Astrocyte of the spinal cord (primary cell): Measurements from ENCODE around the gene GUCY2D.

Source experiments
- DNase-seq: peaks from one replicate; pipeline ENCODE4 v3.0.0; 2011; ENCODE audit warnings: low read depth, low spot score
- H3K4me3 ChIP-seq: 2 replicates; pipeline ENCODE4 v1.5.1; 2011; ENCODE audit warnings: low read depth, mild to moderate bottlenecking, low read length, moderate library complexity
- in situ Hi-C: cut with HindIII; loops from 2 replicates; pipeline ENCODE4 v1.10.0; 2017; ENCODE audit warnings: low sequenced_read_pairs
- TF ChIP-seq, protein P1 (sequence below): IDR thresholded peaks from 2 replicates; pipeline ENCODE4 v1.5.1; 2012; ENCODE audit warnings: low read depth, mild to moderate bottlenecking, low read length, inconsistent platforms

The GUCY2D gene

DNA sequence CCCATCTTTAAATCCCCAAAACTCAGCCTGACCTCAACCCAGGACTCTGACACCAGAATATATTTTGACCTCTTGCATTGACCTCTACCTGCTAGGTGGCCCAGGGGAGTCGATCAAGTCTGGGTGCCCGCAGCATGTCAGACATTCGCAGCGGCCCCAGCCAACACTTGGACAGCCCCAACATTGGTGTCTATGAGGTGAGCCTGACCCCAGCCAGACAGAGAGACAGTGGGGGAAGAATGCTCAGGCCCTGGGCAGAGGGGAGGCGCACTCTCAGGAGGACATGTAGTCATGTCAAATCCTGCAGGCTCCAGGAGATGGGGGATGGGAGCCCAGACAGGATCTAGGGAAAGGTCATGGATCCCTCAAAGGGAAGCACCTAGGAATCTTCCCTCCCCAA is 5.4 kb downstream of the GUCY2D start:
- in situ Hi-C loops: no loop called here
- no peak for DNase-seq
- TF ChIP-seq, protein P1, sequence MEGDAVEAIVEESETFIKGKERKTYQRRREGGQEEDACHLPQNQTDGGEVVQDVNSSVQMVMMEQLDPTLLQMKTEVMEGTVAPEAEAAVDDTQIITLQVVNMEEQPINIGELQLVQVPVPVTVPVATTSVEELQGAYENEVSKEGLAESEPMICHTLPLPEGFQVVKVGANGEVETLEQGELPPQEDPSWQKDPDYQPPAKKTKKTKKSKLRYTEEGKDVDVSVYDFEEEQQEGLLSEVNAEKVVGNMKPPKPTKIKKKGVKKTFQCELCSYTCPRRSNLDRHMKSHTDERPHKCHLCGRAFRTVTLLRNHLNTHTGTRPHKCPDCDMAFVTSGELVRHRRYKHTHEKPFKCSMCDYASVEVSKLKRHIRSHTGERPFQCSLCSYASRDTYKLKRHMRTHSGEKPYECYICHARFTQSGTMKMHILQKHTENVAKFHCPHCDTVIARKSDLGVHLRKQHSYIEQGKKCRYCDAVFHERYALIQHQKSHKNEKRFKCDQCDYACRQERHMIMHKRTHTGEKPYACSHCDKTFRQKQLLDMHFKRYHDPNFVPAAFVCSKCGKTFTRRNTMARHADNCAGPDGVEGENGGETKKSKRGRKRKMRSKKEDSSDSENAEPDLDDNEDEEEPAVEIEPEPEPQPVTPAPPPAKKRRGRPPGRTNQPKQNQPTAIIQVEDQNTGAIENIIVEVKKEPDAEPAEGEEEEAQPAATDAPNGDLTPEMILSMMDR: no peak
- H3K4me3 ChIP-seq: no peak overlapping the region

DNA sequence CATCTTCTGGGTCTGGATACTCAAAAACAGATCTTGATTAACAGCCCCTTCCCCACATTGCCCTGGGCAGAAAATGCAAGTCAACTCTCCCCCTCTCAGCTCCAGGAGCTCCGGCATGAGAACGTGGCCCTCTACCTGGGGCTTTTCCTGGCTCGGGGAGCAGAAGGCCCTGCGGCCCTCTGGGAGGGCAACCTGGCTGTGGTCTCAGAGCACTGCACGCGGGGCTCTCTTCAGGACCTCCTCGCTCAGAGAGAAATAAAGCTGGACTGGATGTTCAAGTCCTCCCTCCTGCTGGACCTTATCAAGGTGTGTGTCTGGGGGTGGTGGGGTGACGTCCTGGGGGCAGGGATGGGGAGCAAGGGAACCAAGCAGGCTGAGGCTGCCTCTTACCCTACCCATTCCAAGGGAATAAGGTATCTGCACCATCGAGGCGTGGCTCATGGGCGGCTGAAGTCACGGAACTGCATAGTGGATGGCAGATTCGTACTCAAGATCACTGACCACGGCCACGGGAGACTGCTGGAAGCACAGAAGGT is 9.7 kb downstream of the GUCY2D start:
- in situ Hi-C loops: no loop called here
- DNase-seq: no peak
- no peak overlapping the region for H3K4me3 ChIP-seq
- TF ChIP-seq, protein P1: no peak

DNA sequence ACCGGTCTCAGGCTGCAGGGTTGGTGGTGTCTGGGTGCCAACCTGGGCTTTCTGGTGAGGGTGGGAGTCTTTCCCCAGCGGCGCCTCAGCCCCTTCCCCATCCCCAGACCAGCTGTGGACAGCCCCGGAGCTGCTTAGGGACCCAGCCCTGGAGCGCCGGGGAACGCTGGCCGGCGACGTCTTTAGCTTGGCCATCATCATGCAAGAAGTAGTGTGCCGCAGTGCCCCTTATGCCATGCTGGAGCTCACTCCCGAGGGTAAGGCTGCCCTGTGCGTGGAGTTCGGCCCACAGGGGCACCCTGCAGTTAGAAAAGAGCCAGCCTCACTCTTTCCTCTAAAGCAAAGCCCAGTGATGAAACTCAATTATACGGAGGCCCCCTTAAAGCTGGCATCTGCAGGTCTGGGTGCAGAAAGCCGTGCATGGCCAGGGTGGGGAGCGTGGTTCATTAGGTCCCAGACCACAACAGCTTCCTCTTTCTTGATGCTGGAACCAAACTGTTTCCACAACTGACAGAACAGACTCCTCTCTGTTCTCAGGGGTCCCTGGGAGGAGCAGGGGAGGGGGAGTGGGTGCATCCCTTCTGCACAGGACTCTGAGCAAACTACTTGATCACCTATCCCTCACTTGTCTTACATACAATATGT is 10.7 kb downstream of the GUCY2D start:
- in situ Hi-C loops: no loop called here
- TF ChIP-seq, protein P1: no peak
- DNase-seq: no peak
- no peak overlapping the region for H3K4me3 ChIP-seq

DNA sequence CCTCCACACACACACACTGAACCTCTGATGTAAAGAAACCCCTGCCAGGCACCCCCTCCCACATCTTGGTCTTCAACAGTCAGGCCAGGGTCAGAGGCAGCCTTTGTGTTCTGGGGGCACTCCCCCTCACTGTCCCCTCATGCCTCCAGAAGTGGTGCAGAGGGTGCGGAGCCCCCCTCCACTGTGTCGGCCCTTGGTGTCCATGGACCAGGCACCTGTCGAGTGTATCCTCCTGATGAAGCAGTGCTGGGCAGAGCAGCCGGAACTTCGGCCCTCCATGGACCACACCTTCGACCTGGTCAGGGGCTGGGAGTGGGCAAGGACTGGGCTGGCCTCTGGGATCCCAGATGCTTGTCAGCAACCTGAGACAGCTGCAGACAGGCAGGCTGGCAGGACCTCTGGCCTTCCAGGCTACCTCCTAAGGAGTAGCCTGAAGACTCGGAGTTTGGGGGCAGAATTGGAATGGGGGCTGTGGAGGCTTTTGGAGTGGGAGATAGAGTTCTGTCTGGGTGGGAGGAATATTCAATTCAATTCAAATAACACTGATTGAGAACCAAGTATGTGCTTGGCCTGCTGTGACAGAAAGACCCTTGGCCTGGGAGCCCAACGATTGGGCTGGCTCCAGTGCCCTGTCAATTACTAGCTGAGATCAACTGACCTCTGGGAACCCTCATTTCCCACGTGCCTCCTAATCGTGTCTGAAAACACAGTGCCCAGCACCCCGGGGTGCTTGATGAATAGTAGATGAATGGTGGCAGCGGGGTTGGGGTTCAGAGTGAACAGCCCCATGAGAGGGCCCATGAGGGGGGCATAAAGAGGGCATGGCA is 11.5 kb downstream of the GUCY2D start:
- TF ChIP-seq, protein P1: no peak

DNA sequence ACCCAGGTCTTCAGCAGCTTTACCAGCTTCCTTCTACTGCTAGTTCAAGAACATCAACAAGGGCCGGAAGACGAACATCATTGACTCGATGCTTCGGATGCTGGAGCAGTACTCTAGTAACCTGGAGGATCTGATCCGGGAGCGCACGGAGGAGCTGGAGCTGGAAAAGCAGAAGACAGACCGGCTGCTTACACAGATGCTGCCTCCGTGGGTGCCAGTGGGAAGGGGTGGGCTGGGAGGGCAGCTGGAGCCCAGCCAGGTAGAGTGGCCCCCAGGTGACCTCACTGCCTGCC is 12.1 kb downstream of the GUCY2D start:
- no peak for DNase-seq
- H3K4me3 ChIP-seq: no peak overlapping the region
- in situ Hi-C loops: no loop called here
- TF ChIP-seq, protein P1: no peak

More for the DNA sequence above, 11.5 kb downstream of the GUCY2D start:
- in situ Hi-C loops: no loop called here
- no peak overlapping the region for H3K4me3 ChIP-seq
- DNase-seq: no peak

DNA sequence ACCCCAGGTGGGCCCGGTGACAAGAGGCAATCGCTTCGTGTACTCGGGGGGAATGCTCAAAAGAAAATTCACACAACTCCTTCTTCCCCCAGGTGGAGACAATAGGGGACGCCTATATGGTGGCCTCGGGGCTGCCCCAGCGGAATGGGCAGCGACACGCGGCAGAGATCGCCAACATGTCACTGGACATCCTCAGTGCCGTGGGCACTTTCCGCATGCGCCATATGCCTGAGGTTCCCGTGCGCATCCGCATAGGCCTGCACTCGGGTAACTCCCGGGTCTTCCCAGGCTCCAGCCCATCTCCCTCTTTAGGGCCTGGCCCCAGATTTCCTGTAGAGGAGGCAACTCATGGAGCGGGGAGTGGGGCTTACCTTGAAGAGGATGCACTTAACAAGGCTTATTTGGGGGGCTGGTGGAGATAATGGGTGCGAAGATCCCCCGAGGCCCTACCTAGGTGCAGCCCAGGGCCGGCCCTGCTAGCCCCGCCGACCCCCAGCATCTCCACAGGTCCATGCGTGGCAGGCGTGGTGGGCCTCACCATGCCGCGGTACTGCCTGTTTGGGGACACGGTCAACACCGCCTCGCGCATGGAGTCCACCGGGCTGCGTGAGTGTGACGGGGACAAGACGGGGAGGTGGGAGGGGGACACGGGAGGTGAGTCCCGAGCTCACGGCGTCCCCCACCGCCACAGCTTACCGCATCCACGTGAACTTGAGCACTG is 13.0 kb downstream of the GUCY2D start:
- DNase-seq: no peak
- TF ChIP-seq, protein P1: no peak
- H3K4me3 ChIP-seq: no peak overlapping the region
- in situ Hi-C loops: no loop called here
